ENCODE measurements around the gene MUS81. TPM values are rescaled to one million over a fixed set of nuclear protein-coding genes. Genes with fewer than 3 reads are reported as not detected.

MUS81 gene
- total and polyA plus RNA-seq, 9 of the 15 experiments (the other 6 are each of a cell fraction or from before 2014, with no cell fraction given) = 13.4 to 118 (median 53.7) TPM

DNA sequence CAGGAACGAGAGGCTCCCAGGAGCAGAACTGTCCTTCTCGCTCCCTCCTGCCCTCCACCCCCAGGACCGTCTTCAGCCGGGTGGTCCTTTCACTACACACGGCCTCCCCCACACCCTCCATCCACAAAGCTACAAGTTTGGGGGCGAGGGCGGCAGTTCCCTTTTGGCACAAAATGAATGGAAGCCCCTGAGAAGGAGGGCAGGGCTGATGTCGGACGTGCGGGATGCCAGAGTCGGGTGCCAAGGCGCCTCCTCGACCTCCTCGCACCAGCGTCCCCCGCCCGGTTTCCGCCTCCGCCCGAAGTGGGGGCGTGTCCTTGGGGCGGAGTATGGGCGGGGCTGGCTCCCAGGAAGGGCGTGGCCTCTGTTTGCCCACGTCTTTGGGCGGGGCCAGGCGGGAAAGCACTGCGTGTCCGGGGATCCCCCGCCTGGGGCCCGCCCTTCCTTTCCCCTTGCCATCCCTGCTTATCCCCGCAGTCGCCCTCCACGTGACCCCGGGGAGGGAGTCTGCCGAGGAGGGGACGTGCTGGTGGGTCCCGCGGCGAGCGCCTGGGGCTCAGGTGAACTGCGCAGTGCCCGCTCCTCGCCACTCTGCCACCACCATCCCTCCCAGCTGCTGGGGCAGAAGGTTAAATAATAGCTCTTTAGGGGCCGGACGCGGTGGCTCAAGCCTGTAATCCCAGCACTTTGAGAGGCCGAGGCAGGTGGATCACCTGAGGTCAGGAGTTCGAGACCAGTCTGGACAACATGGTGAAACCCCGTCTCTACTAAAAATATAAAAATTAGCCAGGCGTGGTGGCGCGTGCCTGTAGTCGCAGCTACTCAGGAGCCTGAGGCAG lies 13.3 kb downstream of the MUS81 start (continued):
- TF ChIP-seq, protein P1, sequence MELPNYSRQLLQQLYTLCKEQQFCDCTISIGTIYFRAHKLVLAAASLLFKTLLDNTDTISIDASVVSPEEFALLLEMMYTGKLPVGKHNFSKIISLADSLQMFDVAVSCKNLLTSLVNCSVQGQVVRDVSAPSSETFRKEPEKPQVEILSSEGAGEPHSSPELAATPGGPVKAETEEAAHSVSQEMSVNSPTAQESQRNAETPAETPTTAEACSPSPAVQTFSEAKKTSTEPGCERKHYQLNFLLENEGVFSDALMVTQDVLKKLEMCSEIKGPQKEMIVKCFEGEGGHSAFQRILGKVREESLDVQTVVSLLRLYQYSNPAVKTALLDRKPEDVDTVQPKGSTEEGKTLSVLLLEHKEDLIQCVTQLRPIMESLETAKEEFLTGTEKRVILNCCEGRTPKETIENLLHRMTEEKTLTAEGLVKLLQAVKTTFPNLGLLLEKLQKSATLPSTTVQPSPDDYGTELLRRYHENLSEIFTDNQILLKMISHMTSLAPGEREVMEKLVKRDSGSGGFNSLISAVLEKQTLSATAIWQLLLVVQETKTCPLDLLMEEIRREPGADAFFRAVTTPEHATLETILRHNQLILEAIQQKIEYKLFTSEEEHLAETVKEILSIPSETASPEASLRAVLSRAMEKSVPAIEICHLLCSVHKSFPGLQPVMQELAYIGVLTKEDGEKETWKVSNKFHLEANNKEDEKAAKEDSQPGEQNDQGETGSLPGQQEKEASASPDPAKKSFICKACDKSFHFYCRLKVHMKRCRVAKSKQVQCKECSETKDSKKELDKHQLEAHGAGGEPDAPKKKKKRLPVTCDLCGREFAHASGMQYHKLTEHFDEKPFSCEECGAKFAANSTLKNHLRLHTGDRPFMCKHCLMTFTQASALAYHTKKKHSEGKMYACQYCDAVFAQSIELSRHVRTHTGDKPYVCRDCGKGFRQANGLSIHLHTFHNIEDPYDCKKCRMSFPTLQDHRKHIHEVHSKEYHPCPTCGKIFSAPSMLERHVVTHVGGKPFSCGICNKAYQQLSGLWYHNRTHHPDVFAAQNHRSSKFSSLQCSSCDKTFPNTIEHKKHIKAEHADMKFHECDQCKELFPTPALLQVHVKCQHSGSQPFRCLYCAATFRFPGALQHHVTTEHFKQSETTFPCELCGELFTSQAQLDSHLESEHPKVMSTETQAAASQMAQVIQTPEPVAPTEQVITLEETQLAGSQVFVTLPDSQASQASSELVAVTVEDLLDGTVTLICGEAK (IDR thresholded peaks at IDR 0.05) = 0 out of 2 replicates have a peak, but pooled peaks have one; percentile 60
- TF ChIP-seq, protein P1 (CRISPR knock-in tag; IDR thresholded peaks at IDR 0.05) = no peak
- TF ChIP-seq ZFP30 (CRISPR knock-in tag; IDR thresholded peaks at IDR 0.05; ENCODE audit: borderline replicate concordance) (no peak), ZNF232 (CRISPR knock-in tag; IDR thresholded peaks at IDR 0.05) (no peak), SRSF3 (IDR thresholded peaks at IDR 0.05; ENCODE audit: insufficient read depth, low read length) (no peak), HMG20A (CRISPR knock-in tag; conservative IDR thresholded peaks at IDR 0.05) (no peak), POLR2H (tag; IDR thresholded peaks at IDR 0.05; ENCODE audit: low read depth) (0 out of 2 replicates have a peak, but pooled peaks have one; percentile 13), TRIM28 (IDR thresholded peaks at IDR 0.05) (no peak), MTA1 (IDR thresholded peaks at IDR 0.05; ENCODE audit: borderline replicate concordance) (no peak)
- TF ChIP-seq, protein P2, sequence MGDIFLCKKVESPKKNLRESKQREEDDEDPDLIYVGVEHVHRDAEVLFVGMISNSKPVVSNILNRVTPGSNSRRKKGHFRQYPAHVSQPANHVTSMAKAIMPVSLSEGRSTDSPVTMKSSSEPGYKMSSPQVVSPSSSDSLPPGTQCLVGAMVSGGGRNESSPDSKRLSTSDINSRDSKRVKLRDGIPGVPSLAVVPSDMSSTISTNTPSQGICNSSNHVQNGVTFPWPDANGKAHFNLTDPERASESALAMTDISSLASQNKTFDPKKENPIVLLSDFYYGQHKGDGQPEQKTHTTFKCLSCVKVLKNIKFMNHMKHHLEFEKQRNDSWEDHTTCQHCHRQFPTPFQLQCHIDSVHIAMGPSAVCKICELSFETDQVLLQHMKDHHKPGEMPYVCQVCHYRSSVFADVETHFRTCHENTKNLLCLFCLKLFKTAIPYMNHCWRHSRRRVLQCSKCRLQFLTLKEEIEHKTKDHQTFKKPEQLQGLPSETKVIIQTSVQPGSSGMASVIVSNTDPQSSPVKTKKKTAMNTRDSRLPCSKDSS (IDR thresholded peaks at IDR 0.05; ENCODE audit: low read depth, partially characterized antibody) = no peak
- TF ChIP-seq, protein P3, sequence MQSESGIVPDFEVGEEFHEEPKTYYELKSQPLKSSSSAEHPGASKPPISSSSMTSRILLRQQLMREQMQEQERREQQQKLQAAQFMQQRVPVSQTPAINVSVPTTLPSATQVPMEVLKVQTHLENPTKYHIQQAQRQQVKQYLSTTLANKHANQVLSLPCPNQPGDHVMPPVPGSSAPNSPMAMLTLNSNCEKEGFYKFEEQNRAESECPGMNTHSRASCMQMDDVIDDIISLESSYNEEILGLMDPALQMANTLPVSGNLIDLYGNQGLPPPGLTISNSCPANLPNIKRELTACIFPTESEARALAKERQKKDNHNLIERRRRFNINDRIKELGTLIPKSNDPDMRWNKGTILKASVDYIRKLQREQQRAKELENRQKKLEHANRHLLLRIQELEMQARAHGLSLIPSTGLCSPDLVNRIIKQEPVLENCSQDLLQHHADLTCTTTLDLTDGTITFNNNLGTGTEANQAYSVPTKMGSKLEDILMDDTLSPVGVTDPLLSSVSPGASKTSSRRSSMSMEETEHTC (IDR thresholded peaks at IDR 0.05) = peak; percentile 43; the same call in 1 of the 2 replicates
- TF ChIP-seq, protein P4, sequence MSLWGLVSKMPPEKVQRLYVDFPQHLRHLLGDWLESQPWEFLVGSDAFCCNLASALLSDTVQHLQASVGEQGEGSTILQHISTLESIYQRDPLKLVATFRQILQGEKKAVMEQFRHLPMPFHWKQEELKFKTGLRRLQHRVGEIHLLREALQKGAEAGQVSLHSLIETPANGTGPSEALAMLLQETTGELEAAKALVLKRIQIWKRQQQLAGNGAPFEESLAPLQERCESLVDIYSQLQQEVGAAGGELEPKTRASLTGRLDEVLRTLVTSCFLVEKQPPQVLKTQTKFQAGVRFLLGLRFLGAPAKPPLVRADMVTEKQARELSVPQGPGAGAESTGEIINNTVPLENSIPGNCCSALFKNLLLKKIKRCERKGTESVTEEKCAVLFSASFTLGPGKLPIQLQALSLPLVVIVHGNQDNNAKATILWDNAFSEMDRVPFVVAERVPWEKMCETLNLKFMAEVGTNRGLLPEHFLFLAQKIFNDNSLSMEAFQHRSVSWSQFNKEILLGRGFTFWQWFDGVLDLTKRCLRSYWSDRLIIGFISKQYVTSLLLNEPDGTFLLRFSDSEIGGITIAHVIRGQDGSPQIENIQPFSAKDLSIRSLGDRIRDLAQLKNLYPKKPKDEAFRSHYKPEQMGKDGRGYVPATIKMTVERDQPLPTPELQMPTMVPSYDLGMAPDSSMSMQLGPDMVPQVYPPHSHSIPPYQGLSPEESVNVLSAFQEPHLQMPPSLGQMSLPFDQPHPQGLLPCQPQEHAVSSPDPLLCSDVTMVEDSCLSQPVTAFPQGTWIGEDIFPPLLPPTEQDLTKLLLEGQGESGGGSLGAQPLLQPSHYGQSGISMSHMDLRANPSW (CRISPR knock-in tag; IDR thresholded peaks at IDR 0.05) = no peak
